ENCODE results near the gene MIEF2. TPM values are rescaled to one million over a fixed set of nuclear protein-coding genes. Genes with fewer than 3 reads are reported as not detected.

MIEF2 gene
- total RNA-seq, 2 experiments from 2014 or later = 9.2 to 10.9 TPM

GRCh38 chr17:18227635-18228034 is 32.8 kb upstream of the MIEF2 start:
- POLR2A ChIA-PET = interaction anchor here (1.4 kb wide), 1 partner anchor 8 kb away, joined by 4 read pairs; no protein-coding TSS in a partner anchor
- peaks cover 27% of the 10 kb centered on the region for H3K4me1 Mint-ChIP-seq
- H3K27ac Mint-ChIP-seq = no peak overlapping the region
- no peak overlapping the region for H3K4me3 Mint-ChIP-seq
- no peaks in the 10 kb centered on the region for H3K36me3 Mint-ChIP-seq (ENCODE audit: low read depth)
- CTCF ChIA-PET = no interaction called here
- DNase-seq = no peak
- H3K9me3 Mint-ChIP-seq = no peaks in the 10 kb centered on the region
- H3K27me3 Mint-ChIP-seq = no peaks in the 10 kb centered on the region

- Mint-ChIP-seq H3K27me3 (no peaks in the 10 kb centered on the region), H3K9me3 (no peaks in the 10 kb centered on the region), H3K4me3 (no peak overlapping the region), H3K4me1 (peaks cover 27% of the 10 kb centered on the region), H3K27ac (no peak overlapping the region), H3K36me3 (ENCODE audit: low read depth) (no peaks in the 10 kb centered on the region)
- POLR2A ChIA-PET = no interaction called here
- CTCF ChIA-PET = no interaction called here
- no peak for DNase-seq
Measured at GRCh38 chr17:18228176-18228682, 32.2 kb upstream of the MIEF2 start.

GRCh38 chr17:18229254-18229653 is 31.2 kb upstream of the MIEF2 start:
- Mint-ChIP-seq H3K4me1 (peaks cover 27% of the 10 kb centered on the region), H3K9me3 (no peaks in the 10 kb centered on the region), H3K27ac (no peak overlapping the region), H3K27me3 (no peaks in the 10 kb centered on the region), H3K4me3 (no peak overlapping the region), H3K36me3 (ENCODE audit: low read depth) (no peaks in the 10 kb centered on the region)
- ChIA-PET CTCF (no interaction called here), POLR2A (no interaction called here)
- DNase-seq = no peak

GRCh38 chr17:18229771-18230170 is 30.7 kb upstream of the MIEF2 start:
- no peak for DNase-seq
- ChIA-PET POLR2A (no interaction called here), CTCF (no interaction called here)
- H3K27me3 Mint-ChIP-seq = no peaks in the 10 kb centered on the region
- H3K27ac Mint-ChIP-seq = no peak overlapping the region
- no peaks in the 10 kb centered on the region for H3K9me3 Mint-ChIP-seq
- H3K4me3 Mint-ChIP-seq = no peak overlapping the region
- peaks cover 3% of the 10 kb centered on the region for H3K36me3 Mint-ChIP-seq (ENCODE audit: low read depth)
- peaks cover 26% of the 10 kb centered on the region for H3K4me1 Mint-ChIP-seq

- POLR2A ChIA-PET = no interaction called here
- H3K36me3 Mint-ChIP-seq (ENCODE audit: low read depth) = peaks cover 5% of the 10 kb centered on the region
Measured at GRCh38 chr17:18230288-18231141, 29.9 kb upstream of the MIEF2 start.

GRCh38 chr17:18231164-18231563 is 29.3 kb upstream of the MIEF2 start:
- ChIA-PET POLR2A (no interaction called here), CTCF (no interaction called here)
- DNase-seq = no peak
- H3K27me3 Mint-ChIP-seq = no peaks in the 10 kb centered on the region
- peaks cover 9% of the 10 kb centered on the region for H3K36me3 Mint-ChIP-seq (ENCODE audit: low read depth)
- peaks cover 27% of the 10 kb centered on the region for H3K4me1 Mint-ChIP-seq
- H3K9me3 Mint-ChIP-seq = no peaks in the 10 kb centered on the region
- H3K4me3 Mint-ChIP-seq = no peak overlapping the region
- no peak overlapping the region for H3K27ac Mint-ChIP-seq

More at GRCh38 chr17:18230288-18231141, 29.9 kb upstream of the MIEF2 start:
- CTCF ChIA-PET = no interaction called here
- no peaks in the 10 kb centered on the region for H3K27me3 Mint-ChIP-seq
- H3K4me1 Mint-ChIP-seq = peaks cover 25% of the 10 kb centered on the region
- H3K4me3 Mint-ChIP-seq = no peak overlapping the region
- DNase-seq = no peak
- no peak overlapping the region for H3K27ac Mint-ChIP-seq
- no peaks in the 10 kb centered on the region for H3K9me3 Mint-ChIP-seq

GRCh38 chr17:18233803-18234518 is 26.5 kb upstream of the MIEF2 start:
- ChIA-PET CTCF (no interaction called here), POLR2A (no interaction called here)
- no peaks in the 10 kb centered on the region for H3K27me3 Mint-ChIP-seq
- H3K4me3 Mint-ChIP-seq = no peak overlapping the region
- H3K36me3 Mint-ChIP-seq (ENCODE audit: low read depth) = peaks cover 16% of the 10 kb centered on the region
- H3K4me1 Mint-ChIP-seq = peaks cover 9% of the 10 kb centered on the region
- no peaks in the 10 kb centered on the region for H3K9me3 Mint-ChIP-seq
- no peak overlapping the region for H3K27ac Mint-ChIP-seq
- DNase-seq = no peak

GRCh38 chr17:18234853-18235380 is 25.5 kb upstream of the MIEF2 start:
- H3K36me3 Mint-ChIP-seq (ENCODE audit: low read depth) = peaks cover 16% of the 10 kb centered on the region
- no peaks in the 10 kb centered on the region for H3K9me3 Mint-ChIP-seq
- H3K4me3 Mint-ChIP-seq = no peak overlapping the region
- no peak overlapping the region for H3K27ac Mint-ChIP-seq
- no peaks in the 10 kb centered on the region for H3K27me3 Mint-ChIP-seq
- H3K4me1 Mint-ChIP-seq = peaks cover 9% of the 10 kb centered on the region
- CTCF ChIA-PET = no interaction called here
- POLR2A ChIA-PET = no interaction called here
- DNase-seq = no peak

- H3K36me3 Mint-ChIP-seq (ENCODE audit: low read depth) = peaks cover 16% of the 10 kb centered on the region
- DNase-seq = no peak
- no peaks in the 10 kb centered on the region for H3K27me3 Mint-ChIP-seq
- H3K4me3 Mint-ChIP-seq = no peak overlapping the region
- no peaks in the 10 kb centered on the region for H3K9me3 Mint-ChIP-seq
- CTCF ChIA-PET = no interaction called here
- POLR2A ChIA-PET = interaction anchor here (1.1 kb wide), 1 partner anchor 9 kb away, joined by 4 read pairs; no protein-coding TSS in a partner anchor
- H3K27ac Mint-ChIP-seq = no peak overlapping the region
- H3K4me1 Mint-ChIP-seq = peaks cover 9% of the 10 kb centered on the region
Measured at GRCh38 chr17:18235743-18236256, 24.7 kb upstream of the MIEF2 start.

- Mint-ChIP-seq H3K4me3 (no peak overlapping the region), H3K4me1 (peaks cover 9% of the 10 kb centered on the region), H3K9me3 (no peaks in the 10 kb centered on the region), H3K27ac (no peak overlapping the region), H3K36me3 (ENCODE audit: low read depth) (peaks cover 16% of the 10 kb centered on the region), H3K27me3 (no peaks in the 10 kb centered on the region)
- ChIA-PET CTCF (no interaction called here), POLR2A (interaction anchor here (1.1 kb wide), 1 partner anchor 9 kb away, joined by 4 read pairs; no protein-coding TSS in a partner anchor)
- no peak for DNase-seq
Measured at GRCh38 chr17:18236494-18236893, 24.0 kb upstream of the MIEF2 start.

- Mint-ChIP-seq H3K27me3 (no peaks in the 10 kb centered on the region), H3K27ac (no peak overlapping the region), H3K4me1 (peaks cover 9% of the 10 kb centered on the region), H3K9me3 (no peaks in the 10 kb centered on the region), H3K4me3 (no peak overlapping the region), H3K36me3 (ENCODE audit: low read depth) (peaks cover 16% of the 10 kb centered on the region)
- POLR2A ChIA-PET = interaction anchor here (1.5 kb wide), 1 partner anchor 11 kb away, joined by 4 read pairs; the partner anchor contains the start of gene LLGL1
- no peak for DNase-seq
- CTCF ChIA-PET = no interaction called here
Measured at GRCh38 chr17:18237461-18237860, 23.0 kb upstream of the MIEF2 start.

- no peaks in the 10 kb centered on the region for H3K27me3 Mint-ChIP-seq
- H3K9me3 Mint-ChIP-seq = no peaks in the 10 kb centered on the region
- H3K36me3 Mint-ChIP-seq (ENCODE audit: low read depth) = peaks cover 16% of the 10 kb centered on the region
- no peak for DNase-seq
- ChIA-PET CTCF (no interaction called here), POLR2A (interaction anchor here (1.5 kb wide), 1 partner anchor 12 kb away, joined by 4 read pairs; the partner anchor contains the start of gene LLGL1)
- H3K27ac Mint-ChIP-seq = no peak overlapping the region
- no peak overlapping the region for H3K4me3 Mint-ChIP-seq
- peaks cover 9% of the 10 kb centered on the region for H3K4me1 Mint-ChIP-seq
Measured at GRCh38 chr17:18238299-18238698, 22.2 kb upstream of the MIEF2 start.

- ChIA-PET CTCF (no interaction called here), POLR2A (no interaction called here)
- Mint-ChIP-seq H3K4me1 (peaks cover 6% of the 10 kb centered on the region), H3K4me3 (no peak overlapping the region), H3K36me3 (ENCODE audit: low read depth) (peaks cover 21% of the 10 kb centered on the region), H3K9me3 (no peaks in the 10 kb centered on the region), H3K27me3 (no peaks in the 10 kb centered on the region), H3K27ac (no peak overlapping the region)
- DNase-seq = no peak
Measured at GRCh38 chr17:18240449-18240848, 20.0 kb upstream of the MIEF2 start.
